ENCODE results near the gene CYTH4. TPM values are rescaled to one million over a fixed set of nuclear protein-coding genes. Genes with fewer than 3 reads are reported as not detected.

CYTH4 gene
- 0.12 and 0.33 TPM in 2 replicates for total RNA-seq

GRCh38 chr22:37282385-37282677, at the start of gene CYTH4:
TSS of gene CYTH4 (plus strand) at chr22:37282508. CDS start at chr22:37282570, 62 bp downstream.

DNA sequence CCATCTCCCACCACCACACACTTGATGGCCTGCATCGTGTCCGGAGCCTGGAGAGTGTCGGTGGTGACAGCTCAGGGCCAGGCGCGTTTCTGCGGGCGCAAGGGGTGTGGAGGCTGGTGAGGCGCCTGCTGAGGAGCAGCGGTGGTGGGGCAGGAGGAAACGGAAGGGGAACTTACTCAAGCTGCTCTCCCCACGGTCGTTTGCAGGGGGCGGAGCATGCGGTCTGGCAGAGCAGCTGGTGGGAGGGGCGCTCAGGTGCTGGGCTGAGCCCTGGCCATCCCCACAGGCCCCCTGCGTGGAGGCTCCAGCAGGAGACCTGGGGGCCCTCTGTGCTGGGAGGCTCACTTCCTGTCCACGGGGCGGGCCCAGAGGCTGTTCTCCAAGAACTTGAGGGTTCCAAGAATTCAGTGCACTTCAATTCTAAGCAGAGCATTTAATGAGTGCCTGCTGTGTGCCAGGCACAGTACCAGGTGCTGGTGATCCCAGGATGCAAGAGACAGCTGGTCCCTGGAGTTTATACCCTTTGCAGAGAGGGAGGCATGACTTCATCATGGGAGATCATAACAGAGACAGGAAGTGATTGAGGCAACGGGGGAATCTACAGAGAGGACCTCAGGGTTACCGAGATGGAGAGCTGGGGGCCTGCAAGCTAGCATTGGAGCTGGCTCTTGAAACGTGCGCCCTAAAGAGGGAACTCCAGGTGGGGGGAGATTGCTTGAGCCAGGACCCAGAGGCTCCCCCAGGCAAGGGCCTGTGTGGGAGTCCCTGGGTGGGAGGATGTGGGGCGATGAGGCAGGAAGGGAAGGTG, 38.0 kb upstream of the CYTH4 start, which contains the start of gene RAC2:
TSS of gene RAC2 (minus strand) at position 156 of the 808 bp plus-strand sequence. CDS start at position 35, 121 bp downstream.

Other genes starting within 250 kb of the CYTH4 start
- gene KCTD17, start 230.8 kb upstream of the CYTH4 start, total RNA-seq, result 30.5 and 40.8 TPM in 2 replicates
- not detected in 2 replicates for gene TMPRSS6, start 172.8 kb upstream of the CYTH4 start, total RNA-seq
- gene IL2RB, start 132.6 kb upstream of the CYTH4 start, total RNA-seq, result 0.11 and 0.25 TPM in 2 replicates
- gene C1QTNF6, start 94.3 kb upstream of the CYTH4 start, total RNA-seq, result 2.7 and 4.0 TPM in 2 replicates
- gene SSTR3, start 70.0 kb upstream of the CYTH4 start, total RNA-seq, result 0.12 and 0.33 TPM in 2 replicates
- gene RAC2, start 38.2 kb upstream of the CYTH4 start, total RNA-seq, result 4.0 and 7.7 TPM in 2 replicates
- 0.25 and 1.00 TPM in 2 replicates for gene ELFN2, start 145.0 kb downstream of the CYTH4 start, total RNA-seq
- gene MFNG, start 203.9 kb downstream of the CYTH4 start, total RNA-seq, result under 0.01 and 0.25 TPM in 2 replicates
- 1.2 and 2.1 TPM in 2 replicates for gene CARD10, start 236.9 kb downstream of the CYTH4 start, total RNA-seq